ENCODE data around the gene SNRPA.

DNA sequence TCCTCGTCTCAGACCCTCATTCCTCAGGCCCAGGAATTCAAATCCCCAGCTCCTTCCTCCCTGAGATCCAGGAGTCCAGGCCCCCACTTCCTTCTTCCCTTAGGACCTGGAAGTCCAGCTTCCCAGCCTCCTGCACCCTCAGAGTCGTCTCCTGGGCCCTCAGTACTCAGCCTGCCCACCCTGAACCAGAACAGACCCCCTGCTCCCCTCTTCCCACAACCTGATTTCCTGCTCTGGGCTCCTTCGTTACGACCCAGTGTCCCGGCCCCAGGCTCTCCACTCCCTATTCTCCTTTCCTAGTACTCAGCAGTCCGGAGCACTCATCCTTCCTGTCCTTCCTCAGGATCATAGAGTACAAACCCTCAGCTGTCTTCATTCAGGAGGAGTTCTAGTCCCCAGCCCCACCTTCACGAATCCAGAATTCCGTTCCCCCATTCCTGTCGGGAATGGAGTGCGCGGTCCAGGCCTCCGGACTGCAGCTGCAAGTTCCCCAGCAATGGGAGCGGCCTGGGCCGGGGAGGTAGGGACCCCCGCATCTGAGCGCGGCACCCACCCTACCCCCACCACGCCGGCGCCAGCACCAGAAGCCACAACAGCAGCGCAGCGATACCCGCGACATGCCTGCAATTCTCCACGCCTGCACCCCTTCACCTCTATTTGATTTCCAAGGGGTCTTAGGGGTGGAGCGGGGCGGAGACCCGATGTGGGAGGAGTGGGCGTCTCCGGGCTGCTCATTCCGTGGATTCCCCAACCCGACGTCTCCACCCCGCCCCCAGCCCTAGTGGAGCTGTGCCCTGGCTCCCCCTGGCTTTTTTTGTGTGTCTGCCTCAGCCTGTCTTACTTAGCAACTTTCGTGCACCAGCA is 60.7 kb downstream of the SNRPA start:
- TF ChIP-seq POLR2A (IDR thresholded peaks at IDR 0.05; ENCODE audit: extremely low read depth, insufficient read length): no peak
- TF ChIP-seq, protein P1, sequence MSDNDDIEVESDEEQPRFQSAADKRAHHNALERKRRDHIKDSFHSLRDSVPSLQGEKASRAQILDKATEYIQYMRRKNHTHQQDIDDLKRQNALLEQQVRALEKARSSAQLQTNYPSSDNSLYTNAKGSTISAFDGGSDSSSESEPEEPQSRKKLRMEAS (IDR thresholded peaks at IDR 0.05; ENCODE audit: low read depth, low read length): no peak

Data from NB4 (cell line).